ENCODE data around the gene NT5M. TPM values are rescaled to one million over a fixed set of nuclear protein-coding genes. Genes with fewer than 3 reads are reported as not detected.

The NT5M gene
- total RNA-seq, 2 experiments from 2014 or later, result 5.2 to 7.0 TPM

DNA sequence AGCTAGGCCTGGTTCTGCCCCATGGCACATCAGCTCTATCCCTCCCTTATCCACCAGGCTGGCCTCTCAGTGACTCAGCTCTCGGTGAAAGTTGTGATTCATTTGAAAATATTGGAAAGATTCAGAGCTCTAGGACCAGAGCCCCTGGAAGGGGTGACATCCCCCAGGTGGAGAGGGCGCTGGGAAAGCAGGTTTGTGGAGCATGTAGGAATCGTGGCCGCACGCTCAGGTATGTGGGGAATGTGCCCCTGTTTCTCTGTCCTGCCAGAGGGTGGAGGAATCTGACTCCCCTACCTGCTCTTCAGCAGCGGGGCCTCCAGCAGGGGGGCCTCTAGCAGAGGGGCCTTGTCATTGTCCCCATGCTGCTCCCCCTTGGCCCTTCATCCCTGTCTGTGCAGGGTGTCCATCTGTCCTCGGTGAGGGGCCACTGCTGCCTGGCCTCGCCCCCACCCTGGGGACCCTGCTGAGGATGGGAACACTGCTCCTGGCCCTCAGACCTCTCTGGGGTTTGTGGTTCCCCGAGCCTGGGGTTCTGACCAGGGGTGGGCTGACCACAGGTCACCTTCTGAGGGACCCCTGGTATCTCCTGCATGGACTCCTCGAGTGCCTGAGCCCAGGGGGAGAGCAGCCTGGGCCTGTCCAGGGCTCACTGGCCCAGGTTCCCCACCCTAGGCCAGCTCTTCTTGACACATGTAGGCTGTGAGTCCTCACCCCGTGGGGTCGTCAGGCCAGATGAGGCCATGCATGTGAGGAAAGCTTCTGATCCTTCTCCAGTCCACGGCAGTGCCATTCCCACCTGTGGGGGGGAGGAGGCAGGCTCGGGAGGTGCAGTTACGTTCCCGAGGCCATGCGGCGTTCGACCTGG, 47.5 kb downstream of the NT5M start:
- ChIA-PET CTCF (interaction anchor here (1.1 kb wide), 1 partner anchor 146 kb away, joined by 5 read pairs; no protein-coding TSS in a partner anchor), POLR2A (no interaction called here)

DNA sequence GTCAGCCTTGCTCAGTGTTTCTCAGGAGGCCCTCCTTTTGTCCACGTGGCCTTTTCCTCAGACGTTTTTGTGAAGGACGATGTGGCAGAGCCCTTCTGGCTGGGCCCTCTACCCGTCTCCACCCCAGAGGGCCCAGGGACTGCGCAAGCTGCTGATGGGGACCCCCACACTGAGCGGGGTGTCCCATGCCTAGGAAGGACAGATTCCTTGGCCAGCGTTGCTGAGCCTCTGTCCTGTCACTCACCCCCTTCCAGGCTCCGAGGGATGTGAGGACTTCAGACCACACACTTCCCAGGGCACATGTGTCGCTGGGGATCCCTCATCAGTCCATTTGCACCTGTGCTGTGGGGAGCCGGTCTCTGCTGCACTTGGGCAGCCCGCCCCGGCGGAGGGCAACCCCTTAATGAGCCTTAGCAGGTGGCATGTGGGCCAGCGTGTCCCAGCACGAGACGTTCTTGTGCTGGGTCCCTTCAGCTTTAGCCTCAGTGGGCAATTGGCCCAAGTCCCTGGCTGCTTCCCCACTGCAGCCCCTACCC, 48.3 kb downstream of the NT5M start:
- ChIA-PET POLR2A (no interaction called here), CTCF (interaction anchor here (1.1 to 5.6 kb wide), 2 partner anchors 146 to 290 kb away, joined by 5 to 46 read pairs; no protein-coding TSS in a partner anchor)

DNA sequence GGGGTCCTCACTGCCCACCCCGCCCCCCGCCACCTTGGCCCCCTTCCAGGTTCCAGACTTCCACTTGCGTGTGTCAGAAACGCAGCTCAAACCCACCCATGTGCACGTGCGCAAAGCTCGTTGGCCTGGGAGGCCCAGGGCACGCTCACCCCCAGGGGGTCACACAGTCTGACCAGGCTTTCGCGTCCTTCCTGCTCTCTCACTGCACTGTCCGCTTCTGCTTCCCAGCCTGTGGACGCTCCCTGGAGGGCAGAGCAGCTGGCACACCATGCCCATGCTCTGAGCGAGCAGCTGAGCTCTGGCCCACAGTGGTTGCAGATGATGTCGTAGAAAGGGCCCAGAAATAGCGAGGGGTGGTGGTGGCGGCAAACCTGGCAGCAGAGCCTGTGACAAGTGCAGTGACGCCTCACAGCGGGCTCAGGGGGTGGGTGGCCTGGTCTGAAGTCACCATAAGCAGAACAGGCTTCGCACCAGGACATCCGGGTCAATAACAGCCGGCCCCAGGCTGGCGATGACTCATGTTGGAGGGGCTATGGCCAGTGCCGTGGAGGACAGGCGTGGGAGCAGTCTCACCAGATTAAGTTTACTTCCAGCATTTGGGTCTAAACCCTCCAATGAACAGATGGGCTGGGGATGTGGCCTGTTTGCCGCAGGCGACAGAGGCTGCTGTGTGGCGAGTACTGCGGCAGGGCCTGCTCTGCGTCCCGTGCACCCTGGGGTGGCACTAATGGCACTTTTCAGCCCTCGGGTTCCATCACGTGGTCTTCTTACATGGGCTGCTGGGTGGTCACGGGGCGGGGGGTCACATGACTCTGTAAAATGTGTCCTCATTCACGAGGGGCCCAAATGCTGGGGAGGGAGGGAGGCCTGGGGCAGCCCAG, 49.0 kb downstream of the NT5M start:
- CTCF ChIA-PET, result interaction anchor here (1.1 to 5.6 kb wide), 2 partner anchors 145 to 289 kb away, joined by 5 to 46 read pairs; no protein-coding TSS in a partner anchor
- POLR2A ChIA-PET, result no interaction called here

DNA sequence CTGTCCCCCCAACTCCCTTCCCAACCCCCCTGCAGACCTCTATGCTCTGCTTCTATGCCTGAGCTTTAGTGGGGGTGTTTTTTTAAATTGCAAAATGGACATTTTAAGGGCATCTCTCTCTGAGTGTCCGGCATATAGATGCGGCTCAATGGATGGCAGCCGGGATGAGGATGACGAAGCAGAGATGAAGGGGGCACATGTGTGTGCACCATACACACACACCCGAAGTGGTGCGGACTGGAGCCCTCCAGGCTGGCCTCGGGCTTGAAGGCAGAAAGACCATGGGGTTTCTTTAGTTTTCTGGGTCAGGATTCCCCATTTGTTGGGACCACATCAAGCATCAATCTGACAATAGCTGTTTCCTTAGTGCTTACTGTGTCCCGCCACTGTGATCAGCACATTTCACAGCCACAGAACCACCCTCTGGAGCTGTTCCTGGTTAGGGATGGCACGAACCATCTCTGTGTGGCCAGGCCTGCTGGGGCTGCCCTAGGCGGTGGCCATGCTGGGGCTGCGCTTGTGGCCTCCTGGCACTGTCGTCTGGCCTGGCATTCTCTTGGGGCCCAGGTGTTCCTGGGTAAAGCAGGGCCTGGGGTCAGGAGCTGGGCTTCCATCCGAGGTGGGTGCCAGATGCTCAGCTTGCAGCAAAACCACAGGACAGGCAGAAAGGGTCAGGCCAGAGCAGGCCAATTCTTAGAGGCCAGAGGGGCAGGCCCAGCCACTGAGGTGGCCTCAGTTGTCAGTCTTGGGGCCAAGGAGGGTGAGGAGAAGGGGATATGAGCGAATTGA, 49.9 kb downstream of the NT5M start:
- ChIA-PET CTCF (interaction anchor here (0.5 to 5.6 kb wide), 3 partner anchors 30 to 292 kb away, joined by 3 to 46 read pairs (median 7); no protein-coding TSS in a partner anchor), POLR2A (no interaction called here)

DNA sequence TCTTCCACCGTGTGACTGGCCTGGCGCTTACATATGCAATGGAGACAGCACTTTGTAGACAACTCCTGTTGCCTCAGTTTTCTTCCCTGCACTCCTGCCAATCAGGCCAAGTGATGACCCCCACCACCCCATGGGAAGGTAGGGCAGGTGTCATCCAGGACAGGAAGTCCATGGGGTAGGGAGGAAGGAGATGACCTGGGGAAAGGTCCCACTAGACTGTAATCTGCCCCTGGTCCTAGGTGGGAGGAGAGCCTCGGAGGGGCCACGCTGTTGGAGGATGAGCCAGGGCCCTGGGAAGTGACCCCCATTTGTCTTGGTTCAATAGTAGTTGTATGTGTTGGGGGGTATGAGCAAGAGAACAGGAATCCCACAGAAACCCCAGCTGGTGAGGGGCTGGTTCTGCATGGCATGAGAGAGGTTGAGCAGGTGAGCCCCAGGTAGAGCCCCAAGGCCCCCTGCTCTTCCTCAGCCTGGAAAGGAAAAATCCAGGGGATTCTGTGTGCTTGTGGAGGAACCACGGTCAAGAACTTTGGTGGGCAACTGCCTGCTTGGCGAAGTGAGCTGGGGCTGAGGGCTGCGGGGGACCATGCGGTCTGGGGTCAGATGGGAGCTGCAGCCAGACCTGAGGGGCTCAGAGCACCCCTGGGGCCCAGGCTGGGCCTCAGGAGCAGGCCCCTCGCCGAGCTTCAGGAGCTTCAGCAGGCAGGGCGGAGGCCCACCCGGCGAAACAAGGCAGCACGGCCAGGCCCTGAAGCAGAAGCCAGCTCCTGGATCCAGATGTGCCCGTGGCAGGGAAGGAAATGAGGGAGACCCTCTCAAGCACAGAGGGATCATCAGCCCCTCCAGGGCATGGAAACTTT, 50.7 kb downstream of the NT5M start:
- CTCF ChIA-PET, result interaction anchor here (1.1 to 5.6 kb wide), 11 partner anchors 38 to 317 kb away, joined by 3 to 46 read pairs (median 4); no protein-coding TSS in a partner anchor
- POLR2A ChIA-PET, result no interaction called here

DNA sequence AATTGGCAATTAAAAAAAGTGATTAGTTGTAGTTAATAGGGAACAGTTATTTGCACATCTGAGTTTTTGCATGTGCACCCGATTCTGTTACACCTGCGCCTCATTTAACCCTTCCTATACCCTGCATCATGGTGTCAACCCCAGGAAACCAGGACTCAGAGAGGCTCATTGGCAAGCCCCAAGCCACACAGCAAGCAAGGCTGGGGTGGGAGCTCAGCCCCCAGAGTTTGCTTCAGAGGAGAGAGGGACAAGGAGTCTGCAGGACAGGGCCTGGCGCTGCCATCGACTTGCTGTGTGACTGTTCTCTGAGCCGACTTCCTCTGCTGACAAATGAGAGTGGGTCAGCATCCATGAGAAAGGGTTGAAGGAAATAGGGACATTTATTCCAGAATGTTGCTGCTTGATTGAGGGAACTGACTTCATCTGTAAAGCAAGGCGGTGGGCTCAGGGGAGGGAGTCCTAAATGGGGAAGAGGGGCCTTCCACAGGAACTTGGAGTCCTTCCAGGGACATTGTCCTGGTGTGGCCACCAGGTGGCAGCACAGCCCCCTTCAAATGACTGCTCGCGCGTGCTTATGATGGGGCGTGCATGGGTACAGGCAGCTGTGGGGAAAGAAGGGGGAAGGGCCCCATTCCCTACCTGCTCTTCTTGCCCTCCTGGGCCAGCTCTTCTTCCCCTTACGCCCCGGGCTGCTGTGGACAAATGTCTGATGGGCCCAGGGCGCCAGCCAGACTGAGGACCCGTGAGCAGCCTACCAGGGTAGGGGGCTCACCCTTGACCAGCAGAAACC, 51.6 kb downstream of the NT5M start:
- ChIA-PET CTCF (interaction anchor here (0.5 to 5.6 kb wide), 21 partner anchors 12 to 316 kb away, joined by 3 to 46 read pairs (median 4); partner anchors contain the start of gene RASD1), POLR2A (interaction anchor here (0.6 to 0.7 kb wide), 2 partner anchors 207 to 301 kb away, joined by 3 read pairs; no protein-coding TSS in a partner anchor)

DNA sequence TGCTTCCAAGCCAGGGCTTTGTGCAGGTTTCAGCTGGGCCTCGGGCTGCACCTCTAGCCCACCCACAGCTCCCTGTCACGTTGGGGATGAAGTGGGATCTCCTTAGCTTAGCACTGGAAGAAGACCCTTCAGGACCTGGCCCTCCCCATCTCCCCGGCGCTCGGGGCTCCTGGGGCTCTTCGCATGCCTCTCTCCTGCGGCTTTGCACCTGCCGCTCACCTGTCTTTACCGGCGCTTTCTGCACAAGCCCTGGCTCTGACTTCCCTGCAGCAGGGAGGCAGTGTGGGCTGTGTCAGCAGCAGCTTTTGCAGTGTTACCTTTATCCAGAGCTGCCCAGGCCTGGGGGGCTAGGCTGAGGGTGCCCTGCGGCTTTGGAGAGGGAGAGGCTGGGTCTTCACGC, 52.3 kb downstream of the NT5M start:
- POLR2A ChIA-PET, result interaction anchor here (0.6 to 0.7 kb wide), 2 partner anchors 206 to 300 kb away, joined by 3 read pairs; no protein-coding TSS in a partner anchor
- CTCF ChIA-PET, result interaction anchor here (0.5 to 5.6 kb wide), 19 partner anchors 11 to 315 kb away, joined by 3 to 46 read pairs (median 5); partner anchors contain the start of gene RASD1

DNA sequence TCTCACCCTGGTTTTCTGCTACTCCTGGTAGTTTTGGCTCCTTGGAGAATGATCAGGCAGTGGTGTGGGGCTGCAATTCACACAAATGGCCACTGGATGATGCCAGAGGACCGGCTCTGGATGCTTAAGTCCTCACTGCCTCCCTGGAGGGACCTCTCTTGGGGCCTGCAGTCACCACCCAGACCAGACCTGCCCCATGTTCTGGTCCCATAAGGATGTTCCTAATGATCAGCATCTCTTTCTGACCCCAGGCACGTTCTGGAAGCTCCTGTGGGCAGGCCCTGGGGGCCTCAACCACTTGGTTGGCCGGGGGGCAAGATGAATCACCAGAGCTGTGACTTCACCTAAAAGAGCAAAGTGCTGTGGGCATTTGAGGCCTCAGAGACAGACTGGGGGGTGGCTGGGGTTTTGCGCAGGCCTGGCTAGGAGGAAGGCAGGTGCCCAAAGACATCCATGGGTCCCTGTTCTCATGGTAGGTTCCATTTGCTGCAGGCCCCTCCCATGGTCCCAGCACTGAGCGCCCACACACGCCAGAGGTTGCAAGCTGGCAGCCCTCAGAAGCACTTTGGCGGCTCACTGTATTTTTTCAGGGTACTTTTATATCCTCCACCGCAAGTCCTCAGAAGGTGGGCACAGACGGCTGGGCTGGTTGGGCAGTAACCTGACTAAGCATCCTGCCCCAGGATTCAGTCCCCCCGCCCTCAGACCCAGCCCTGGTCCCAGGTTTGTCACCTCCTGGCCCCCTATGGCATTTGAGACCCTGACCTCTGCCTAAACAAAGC, 53.2 kb downstream of the NT5M start:
- POLR2A ChIA-PET, result no interaction called here

DNA sequence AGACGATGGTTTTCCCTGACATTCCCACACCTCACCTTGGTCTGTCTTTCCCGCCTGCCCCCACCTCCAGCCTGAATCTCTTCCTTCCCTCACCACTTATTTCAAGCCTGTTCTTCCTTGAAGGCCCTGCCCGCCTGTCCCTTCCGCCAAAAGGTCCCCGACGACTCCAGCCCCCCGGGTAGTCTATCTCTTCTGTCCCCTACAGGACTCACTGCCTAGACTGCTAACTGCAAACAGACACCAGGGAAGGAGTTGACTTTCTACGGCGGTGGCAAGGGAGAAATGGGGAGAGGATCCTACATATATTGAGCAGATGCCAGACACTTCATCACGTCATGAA, 53.7 kb downstream of the NT5M start:
- ChIA-PET POLR2A (no interaction called here), CTCF (interaction anchor here (0.7 to 5.6 kb wide), 11 partner anchors 9 to 285 kb away, joined by 3 to 46 read pairs (median 4); partner anchors contain the start of gene RASD1)

More for the DNA sequence above, 53.2 kb downstream of the NT5M start:
- CTCF ChIA-PET, result interaction anchor here (0.7 to 5.6 kb wide), 16 partner anchors 10 to 292 kb away, joined by 3 to 46 read pairs (median 4); partner anchors contain the start of genes PEMT and RASD1

DNA sequence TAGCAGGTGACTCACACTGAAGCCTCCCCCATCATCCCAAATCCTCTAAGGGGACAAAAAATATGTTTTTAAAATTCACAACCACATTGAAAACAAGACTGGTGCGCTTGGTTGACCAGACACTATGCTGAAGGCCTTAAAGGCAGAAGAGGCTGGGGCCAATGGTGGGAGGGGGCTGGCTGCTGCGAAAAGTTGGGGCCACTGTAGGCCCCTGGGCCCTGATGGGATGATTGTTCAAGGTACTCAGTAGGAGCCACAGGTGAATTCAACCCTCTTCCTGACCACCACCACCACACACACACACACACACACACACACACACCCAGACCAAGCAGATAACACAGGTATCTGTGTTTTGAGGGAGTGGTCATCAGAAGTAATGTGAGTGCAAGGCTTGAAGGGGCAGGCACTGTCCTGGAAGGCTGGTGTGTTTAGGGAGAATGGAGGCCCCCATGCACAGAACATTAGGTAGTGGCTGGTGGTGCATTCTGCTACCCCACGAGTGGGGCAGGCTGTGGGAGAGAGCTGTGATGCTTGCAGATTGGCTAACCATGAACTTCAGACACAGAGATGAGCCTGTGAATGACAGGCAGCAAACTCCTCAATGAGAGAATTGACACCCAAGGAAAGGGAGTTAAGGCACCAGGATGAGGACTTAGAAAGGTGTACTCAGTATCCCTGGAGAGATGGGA, 55.0 kb downstream of the NT5M start:
- ChIA-PET CTCF (no interaction called here), POLR2A (no interaction called here)

DNA sequence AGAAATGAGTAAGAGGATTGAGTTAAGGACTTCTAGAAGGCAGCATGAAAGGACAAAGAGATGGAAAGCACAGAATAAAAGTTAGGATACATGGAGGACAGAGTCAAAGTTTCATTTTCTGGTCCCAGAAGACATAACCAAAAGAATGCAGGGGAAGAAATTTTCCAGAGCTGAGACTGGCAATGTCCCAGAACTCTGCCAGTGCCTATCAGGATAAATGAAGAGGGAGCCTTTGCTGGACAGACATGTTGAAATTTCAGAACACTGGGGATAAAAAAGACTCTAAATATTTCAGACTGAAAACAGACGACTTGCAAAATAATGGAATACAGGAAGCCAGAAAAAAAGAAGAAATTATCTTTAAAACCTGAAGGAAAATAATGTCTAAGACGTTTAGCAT, 55.7 kb downstream of the NT5M start:
- ChIA-PET POLR2A (no interaction called here), CTCF (no interaction called here)

DNA sequence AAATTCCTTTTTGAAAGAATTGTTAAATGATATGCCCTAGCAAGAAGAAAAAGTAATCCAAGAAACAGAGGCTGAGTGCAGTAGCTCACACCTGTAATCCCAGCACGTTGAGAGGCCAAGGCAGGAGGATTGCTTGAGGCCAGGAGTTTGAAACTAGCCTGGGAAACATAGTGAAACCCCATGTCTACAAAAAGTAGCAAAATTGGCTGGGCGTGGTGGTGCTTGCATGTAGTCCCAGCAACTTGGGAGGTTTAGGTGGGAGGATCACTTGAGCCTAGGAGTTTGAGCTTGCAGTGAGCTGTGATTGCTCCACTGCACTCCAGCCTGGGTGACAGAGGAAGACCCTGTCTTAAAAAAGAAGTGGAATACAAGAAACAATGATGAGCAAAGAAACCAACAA, 56.1 kb downstream of the NT5M start:
- ChIA-PET CTCF (no interaction called here), POLR2A (no interaction called here)

DNA sequence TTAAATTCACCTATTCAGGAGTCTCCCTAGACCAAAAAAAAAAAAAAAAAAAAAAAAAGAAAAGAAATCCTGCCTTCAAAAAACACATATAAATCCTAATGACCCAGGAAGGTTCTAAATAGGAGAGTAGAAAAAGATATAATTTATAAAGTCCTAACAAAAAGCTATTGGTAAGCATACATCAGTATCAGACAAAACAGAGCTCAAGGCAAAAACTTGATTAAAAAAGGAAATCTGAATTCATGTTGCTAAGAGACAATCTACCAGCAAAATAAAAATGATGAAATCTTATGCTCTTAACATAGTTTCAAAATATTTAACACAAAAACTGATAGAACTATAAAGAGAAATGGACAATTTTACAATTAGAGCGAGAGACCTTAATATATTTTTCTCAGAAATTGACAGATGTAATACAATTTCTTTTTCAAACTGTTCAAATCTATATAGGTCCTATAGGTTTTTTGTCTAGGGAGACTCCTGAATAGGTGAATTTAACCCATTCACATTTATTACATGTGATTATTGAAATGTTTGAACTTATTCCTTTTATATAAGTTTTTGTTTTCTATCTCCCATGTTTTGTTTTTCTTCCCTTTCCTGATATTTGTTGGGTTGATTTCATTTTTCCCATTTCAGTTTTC, 57.0 kb downstream of the NT5M start:
- CTCF ChIA-PET, result no interaction called here
- POLR2A ChIA-PET, result no interaction called here

DNA sequence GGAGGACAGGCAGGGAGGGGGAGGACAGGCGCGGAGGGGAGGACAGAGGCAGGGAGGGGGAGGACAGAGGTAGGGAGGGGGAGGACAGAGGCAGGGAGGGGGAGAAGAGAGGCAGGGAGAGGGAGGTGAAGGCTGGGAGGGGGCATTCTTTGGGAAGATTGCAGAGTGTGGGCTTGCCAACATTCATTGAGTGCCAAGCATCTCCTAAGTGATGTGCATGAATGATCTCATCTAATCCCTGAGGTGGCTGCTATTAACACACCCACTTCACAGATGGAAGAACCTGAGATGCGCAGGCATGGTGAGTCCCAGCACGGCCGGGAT, 58.3 kb downstream of the NT5M start:
- POLR2A ChIA-PET, result no interaction called here
- CTCF ChIA-PET, result interaction anchor here (0.6 kb wide), 1 partner anchor 280 kb away, joined by 4 read pairs; no protein-coding TSS in a partner anchor

DNA sequence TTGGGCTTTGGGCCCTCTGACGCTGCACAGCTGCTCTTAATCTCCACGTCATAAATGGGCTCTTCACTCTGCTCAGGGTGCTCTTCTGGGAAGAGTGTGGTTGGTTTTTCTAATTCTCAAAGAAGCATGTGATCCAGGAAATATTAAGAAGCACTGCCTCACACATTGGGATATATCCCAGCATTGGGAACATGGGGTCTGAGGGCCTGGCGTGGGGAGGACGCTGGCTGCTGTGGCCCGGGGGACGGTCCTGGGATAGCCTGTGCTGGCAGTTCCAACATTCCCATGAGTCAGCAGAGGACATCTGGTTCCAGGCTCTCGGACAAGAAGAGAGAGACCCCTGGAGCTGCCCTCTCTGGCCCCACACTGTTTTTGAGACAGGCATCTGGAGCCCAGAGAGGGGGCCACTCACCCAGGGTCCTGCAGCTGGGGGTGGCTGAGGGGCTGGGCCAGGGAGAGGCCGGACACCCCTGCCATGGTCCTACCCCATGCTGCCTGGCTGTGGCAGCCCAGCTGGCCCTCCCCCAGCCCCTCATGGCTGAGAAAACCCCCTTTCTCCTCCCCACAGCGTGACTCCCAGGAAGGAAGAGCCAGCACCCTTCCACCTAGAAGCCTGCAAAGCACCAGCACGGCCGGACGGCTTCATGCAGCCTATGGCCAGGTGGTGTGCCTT, 58.8 kb downstream of the NT5M start:
- POLR2A ChIA-PET, result interaction anchor here (0.5 kb wide), 1 partner anchor 888 kb away, joined by 3 read pairs; no protein-coding TSS in a partner anchor
- CTCF ChIA-PET, result no interaction called here
